ENCODE results near the gene RPS6KA5. TPM values are rescaled to one million over a fixed set of nuclear protein-coding genes. Genes with fewer than 3 reads are reported as not detected.

RPS6KA5 gene
- total RNA-seq, 1 donor from 2014 or later = 0.65 TPM

DNA sequence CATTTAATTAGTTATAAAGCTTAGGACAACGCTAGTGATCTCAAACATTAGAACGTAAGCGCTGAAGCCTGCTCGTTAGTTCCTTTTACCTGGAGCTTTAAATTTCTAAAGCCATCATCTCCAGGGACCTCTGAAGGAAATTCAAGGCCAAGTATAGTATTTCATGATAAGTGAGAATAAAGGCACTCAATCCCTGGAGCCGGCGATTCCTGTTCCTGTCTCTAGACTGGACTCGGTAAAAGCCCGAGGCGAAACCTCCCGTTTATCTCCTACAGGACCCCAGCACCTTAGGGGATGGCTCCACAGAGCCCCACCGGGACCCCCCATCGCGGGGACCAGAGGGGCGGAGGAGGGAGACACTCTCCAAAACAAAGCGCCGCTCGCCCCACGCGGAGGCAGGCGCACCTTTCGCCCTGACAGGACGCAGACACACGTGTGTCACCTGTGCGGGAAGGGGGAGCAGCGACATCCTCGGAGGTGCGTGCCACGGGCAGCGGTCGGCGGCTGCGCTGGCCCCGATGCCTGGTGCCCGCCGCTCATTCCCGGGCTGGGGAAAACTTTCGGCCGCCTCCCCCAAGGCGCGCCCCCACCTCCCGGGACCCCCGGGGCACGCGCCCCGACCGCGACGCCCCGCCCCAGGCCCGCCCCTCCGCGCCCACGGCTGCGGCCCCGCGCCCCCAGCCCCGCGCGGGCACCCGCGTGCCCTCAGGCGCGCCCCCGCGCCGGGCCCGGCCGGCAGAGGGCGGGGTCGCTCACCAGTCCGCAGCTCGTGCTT lies 678 bp downstream of the RPS6KA5 start:
- Mint-ChIP-seq H3K9me3 (ENCODE audit: low read depth) (no peaks in the 10 kb centered on the region), H3K27ac (ENCODE audit: unreplicated experiment) (no peak overlapping the region), H3K27me3 (ENCODE audit: low read depth) (peaks cover 3% of the 10 kb centered on the region), H3K4me1 (ENCODE audit: low read depth) (peaks cover 4% of the 10 kb centered on the region), H3K4me3 (ENCODE audit: unreplicated experiment) (peak overlapping the region; percentile 64), H3K36me3 (ENCODE audit: low read depth) (no peaks in the 10 kb centered on the region)
- no peak for TF ChIP-seq CTCF (IDR thresholded peaks at IDR 0.05)
- peak; percentile 89 for DNase-seq (ENCODE audit: low spot score)

DNA sequence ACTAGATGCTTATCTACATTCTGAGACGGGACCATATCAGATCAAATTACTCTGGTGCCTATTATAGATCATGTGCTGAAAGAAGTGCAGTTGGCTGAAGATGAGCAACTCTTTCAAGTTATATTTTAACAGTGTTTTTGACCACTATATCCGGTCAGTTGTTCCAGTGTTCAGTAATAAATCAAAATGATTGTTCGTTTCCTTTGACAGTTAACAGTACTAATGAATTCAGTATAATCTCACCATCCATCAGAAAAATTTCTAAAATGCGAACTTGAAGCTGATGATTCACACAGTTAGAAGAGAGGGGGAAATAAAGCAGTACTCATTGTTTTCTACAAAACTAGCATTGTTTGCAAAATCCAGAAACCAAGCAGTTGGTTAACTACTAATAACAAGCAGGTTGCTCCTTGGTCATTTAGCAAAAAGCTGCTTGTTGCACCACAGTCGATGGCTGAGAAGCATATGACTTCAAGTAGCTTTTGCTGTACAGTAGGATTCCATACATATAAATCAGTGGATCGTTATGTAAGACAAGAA lies 2.3 kb downstream of the RPS6KA5 start:
- no peaks in the 10 kb centered on the region for H3K36me3 Mint-ChIP-seq (ENCODE audit: low read depth)
- no peak for DNase-seq (ENCODE audit: low spot score)
- H3K4me3 Mint-ChIP-seq (ENCODE audit: unreplicated experiment) = no peak overlapping the region
- H3K9me3 Mint-ChIP-seq (ENCODE audit: low read depth) = no peaks in the 10 kb centered on the region
- H3K27ac Mint-ChIP-seq (ENCODE audit: unreplicated experiment) = no peak overlapping the region
- H3K4me1 Mint-ChIP-seq (ENCODE audit: low read depth) = peaks cover 4% of the 10 kb centered on the region
- H3K27me3 Mint-ChIP-seq (ENCODE audit: low read depth) = peaks cover 3% of the 10 kb centered on the region
- no peak for TF ChIP-seq CTCF (IDR thresholded peaks at IDR 0.05)

DNA sequence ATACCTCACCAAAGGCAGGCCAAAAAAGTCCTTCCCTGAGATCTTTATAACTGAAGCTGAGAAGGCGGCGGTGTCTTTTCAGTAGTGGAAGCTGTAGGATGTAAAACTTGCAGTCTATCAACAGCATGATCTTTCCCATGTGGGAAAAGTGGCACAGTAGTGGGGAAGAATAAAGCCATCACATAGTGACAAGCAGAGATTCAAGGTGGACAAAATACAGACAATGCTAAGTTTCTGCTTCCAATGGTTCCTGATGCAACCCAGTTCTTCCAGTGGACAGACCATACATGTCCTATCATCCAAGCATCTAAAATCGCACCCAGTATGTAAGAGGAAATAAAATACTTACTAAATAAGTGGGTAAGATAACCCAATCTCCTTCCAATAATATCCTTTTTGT lies 4.1 kb downstream of the RPS6KA5 start:
- Mint-ChIP-seq H3K4me1 (ENCODE audit: low read depth) (peaks cover 4% of the 10 kb centered on the region), H3K9me3 (ENCODE audit: low read depth) (no peaks in the 10 kb centered on the region), H3K4me3 (ENCODE audit: unreplicated experiment) (no peak overlapping the region), H3K27ac (ENCODE audit: unreplicated experiment) (no peak overlapping the region), H3K27me3 (ENCODE audit: low read depth) (peaks cover 3% of the 10 kb centered on the region), H3K36me3 (ENCODE audit: low read depth) (no peaks in the 10 kb centered on the region)
- no peak for DNase-seq (ENCODE audit: low spot score)
- TF ChIP-seq CTCF (IDR thresholded peaks at IDR 0.05) = no peak

- Mint-ChIP-seq H3K36me3 (ENCODE audit: low read depth) (no peaks in the 10 kb centered on the region), H3K4me3 (ENCODE audit: unreplicated experiment) (no peak overlapping the region), H3K27me3 (ENCODE audit: low read depth) (peaks cover 3% of the 10 kb centered on the region), H3K27ac (ENCODE audit: unreplicated experiment) (no peak overlapping the region), H3K4me1 (ENCODE audit: low read depth) (peaks cover 4% of the 10 kb centered on the region), H3K9me3 (ENCODE audit: low read depth) (no peaks in the 10 kb centered on the region)
- no peak for DNase-seq (ENCODE audit: low spot score)
- TF ChIP-seq CTCF (IDR thresholded peaks at IDR 0.05) = no peak
Observed at GRCh38 chr14:91055016-91055415, 5.4 kb downstream of the RPS6KA5 start.

DNA sequence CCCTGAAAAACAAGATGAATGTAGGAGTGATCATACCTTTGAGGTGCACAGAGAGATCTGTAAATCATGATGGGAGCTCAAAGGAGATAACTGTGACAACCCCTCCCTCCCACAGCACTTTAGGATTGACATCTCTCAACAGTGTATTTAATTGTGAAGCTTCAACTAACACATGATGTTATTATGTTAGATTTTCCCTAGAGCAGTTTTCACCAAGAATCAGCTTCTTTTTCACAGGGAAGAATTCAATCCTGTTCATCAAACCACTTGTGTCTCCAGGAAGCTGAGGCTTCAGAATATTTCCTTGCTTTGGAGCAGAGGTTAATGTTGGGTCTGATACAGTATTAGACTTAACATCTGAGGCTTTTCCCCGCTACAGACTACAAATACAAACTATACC lies 11.8 kb downstream of the RPS6KA5 start:
- H3K4me3 Mint-ChIP-seq (ENCODE audit: unreplicated experiment) = no peak overlapping the region
- H3K27ac Mint-ChIP-seq (ENCODE audit: unreplicated experiment) = no peak overlapping the region
- H3K36me3 Mint-ChIP-seq (ENCODE audit: low read depth) = no peaks in the 10 kb centered on the region
- H3K27me3 Mint-ChIP-seq (ENCODE audit: low read depth) = no peaks in the 10 kb centered on the region
- TF ChIP-seq CTCF (IDR thresholded peaks at IDR 0.05) = no peak
- no peak for DNase-seq (ENCODE audit: low spot score)
- H3K4me1 Mint-ChIP-seq (ENCODE audit: low read depth) = no peaks in the 10 kb centered on the region
- H3K9me3 Mint-ChIP-seq (ENCODE audit: low read depth) = no peaks in the 10 kb centered on the region

All from chondrocyte (in vitro differentiated cells).